Spleen (tissue), 7 donors: ENCODE results near the gene TSPAN9.
A peak's percentile ranks its signal among the peaks of the same experiment; 100 is the strongest.

Source experiments
- POLR2A ChIP-seq, 3 donors: fragments of 450-650 bp; IDR thresholded peaks; one replicate each; pipeline ENCODE4 v1.5.1; 2017; ENCODE audit warnings: antibody characterized with exemption in 3 of 3, mild to moderate bottlenecking in 1 of 3
- POLR2AphosphoS5 ChIP-seq, 3 donors: sonication (generic); formaldehyde crosslinking; IDR thresholded peaks; one replicate each; pipeline ENCODE4 v1.5.1; 2017; ENCODE audit warnings: antibody characterized with exemption in 3 of 3
- TF ChIP-seq, protein P1 (sequence below), 11 experiments: fragments of 200-600 bp in 7 of 11; fragments of 450-650 bp in 4 of 11; sonication (generic) in 4 of 11; IDR thresholded peaks in 8 of 11; conservative IDR thresholded peaks in 3 of 11; 1 replicate in 7 of 11; 2 replicates in 4 of 11; pipeline versions ENCODE4 v1.4.0 to v1.8.0; 2016 to 2021; ENCODE audit warnings: antibody characterized with exemption in 11 of 11, inconsistent platforms in 4 of 11, mild to moderate bottlenecking in 1 of 11
- donor health status: DM: no; HTN: no; CAD: no; lungs with moderate emphysema.
- donor health status: DM: no; HTN: no; CAD: no.
- donor health status: DM: no; HTN: no; CAD: no.

DNA sequence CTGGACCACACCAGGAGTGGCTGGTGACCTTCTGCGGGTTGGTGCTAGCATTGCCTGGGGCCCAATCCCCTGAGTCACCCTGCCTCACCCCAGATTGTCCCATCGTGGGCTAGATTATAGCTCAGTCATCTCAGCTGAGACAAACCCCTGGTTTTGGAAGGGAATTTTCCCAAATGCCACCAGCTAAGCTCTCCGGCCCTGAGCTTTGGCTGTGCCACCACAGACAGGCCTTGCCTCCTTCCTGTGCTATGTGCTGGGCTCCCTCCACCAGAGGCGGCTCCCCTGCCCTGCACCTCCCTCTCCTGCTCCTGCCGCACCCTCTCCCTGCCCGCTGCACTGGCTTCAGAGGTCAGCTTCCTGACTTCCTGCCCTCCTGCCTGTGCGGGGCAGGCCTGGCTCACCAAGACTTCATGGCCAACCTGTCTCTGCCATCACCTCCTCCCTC, 196.3 kb downstream of the TSPAN9 start:
- TF ChIP-seq, protein P1, sequence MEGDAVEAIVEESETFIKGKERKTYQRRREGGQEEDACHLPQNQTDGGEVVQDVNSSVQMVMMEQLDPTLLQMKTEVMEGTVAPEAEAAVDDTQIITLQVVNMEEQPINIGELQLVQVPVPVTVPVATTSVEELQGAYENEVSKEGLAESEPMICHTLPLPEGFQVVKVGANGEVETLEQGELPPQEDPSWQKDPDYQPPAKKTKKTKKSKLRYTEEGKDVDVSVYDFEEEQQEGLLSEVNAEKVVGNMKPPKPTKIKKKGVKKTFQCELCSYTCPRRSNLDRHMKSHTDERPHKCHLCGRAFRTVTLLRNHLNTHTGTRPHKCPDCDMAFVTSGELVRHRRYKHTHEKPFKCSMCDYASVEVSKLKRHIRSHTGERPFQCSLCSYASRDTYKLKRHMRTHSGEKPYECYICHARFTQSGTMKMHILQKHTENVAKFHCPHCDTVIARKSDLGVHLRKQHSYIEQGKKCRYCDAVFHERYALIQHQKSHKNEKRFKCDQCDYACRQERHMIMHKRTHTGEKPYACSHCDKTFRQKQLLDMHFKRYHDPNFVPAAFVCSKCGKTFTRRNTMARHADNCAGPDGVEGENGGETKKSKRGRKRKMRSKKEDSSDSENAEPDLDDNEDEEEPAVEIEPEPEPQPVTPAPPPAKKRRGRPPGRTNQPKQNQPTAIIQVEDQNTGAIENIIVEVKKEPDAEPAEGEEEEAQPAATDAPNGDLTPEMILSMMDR (IDR thresholded peaks at IDR 0.05 in 8 of 11, conservative IDR thresholded peaks at IDR 0.05 in 3 of 11), result peak in 1 of 11 experiments; percentile 23
- no peak for TF ChIP-seq POLR2A (IDR thresholded peaks at IDR 0.05)
- TF ChIP-seq POLR2AphosphoS5 (IDR thresholded peaks at IDR 0.05), result peak; percentile 43 to 79 (median 71)
